HTR-8/SVneo (cell line): ENCODE measurements around the gene CMIP.

Source experiments
- DNase-seq: peaks from one replicate; pipeline ENCODE4 v3.0.0; 2011; ENCODE audit warnings: low spot score, mixed read lengths; ENCODE audit not compliant: insufficient read length
- FAIRE-seq: peaks from 2 replicates; lab custom pipeline; 2011; peaks lifted over from hg19 to GRCh38; lab: Jason Lieb, UNC

The CMIP gene

GRCh38 chr16:81544700-81545271 is 100.2 kb downstream of the CMIP start:
- FAIRE-seq (peak; percentile 68), DNase-seq (no peak)

- no peak for DNase-seq
- FAIRE-seq = no peak
Measured at GRCh38 chr16:81545470-81546250, 101.1 kb downstream of the CMIP start.

GRCh38 chr16:81546781-81547180 is 102.2 kb downstream of the CMIP start:
- DNase-seq (no peak), FAIRE-seq (no peak)

- no peak for DNase-seq
- FAIRE-seq = no peak
Measured at GRCh38 chr16:81547194-81547938, 102.8 kb downstream of the CMIP start.

- DNase-seq (no peak), FAIRE-seq (no peak)
Measured at GRCh38 chr16:81547939-81548216, 103.3 kb downstream of the CMIP start.

- no peak for FAIRE-seq
Measured at GRCh38 chr16:81548551-81548875, 103.9 kb downstream of the CMIP start.

GRCh38 chr16:81548876-81549546 is 104.4 kb downstream of the CMIP start:
- DNase-seq (no peak), FAIRE-seq (no peak)

More at GRCh38 chr16:81548551-81548875, 103.9 kb downstream of the CMIP start:
- no peak for DNase-seq

GRCh38 chr16:81549547-81550431 is 105.2 kb downstream of the CMIP start:
- no peak for DNase-seq
- peak; percentile 48 for FAIRE-seq

- DNase-seq = no peak
- no peak for FAIRE-seq
Measured at GRCh38 chr16:81550432-81550808, 105.8 kb downstream of the CMIP start.

GRCh38 chr16:81551151-81551808 is 106.7 kb downstream of the CMIP start:
- DNase-seq = peak; percentile 59
- no peak for FAIRE-seq

GRCh38 chr16:81551821-81552304 is 107.3 kb downstream of the CMIP start:
- DNase-seq = no peak

GRCh38 chr16:81552743-81553079 is 108.1 kb downstream of the CMIP start:
- no peak for FAIRE-seq

More at GRCh38 chr16:81551821-81552304, 107.3 kb downstream of the CMIP start:
- no peak for FAIRE-seq

GRCh38 chr16:81553080-81553813 is 108.6 kb downstream of the CMIP start:
- DNase-seq (no peak), FAIRE-seq (no peak)

More at GRCh38 chr16:81552743-81553079, 108.1 kb downstream of the CMIP start:
- no peak for DNase-seq

GRCh38 chr16:81553814-81554675 is 109.4 kb downstream of the CMIP start:
- DNase-seq (no peak), FAIRE-seq (no peak)

- FAIRE-seq (no peak), DNase-seq (no peak)
Measured at GRCh38 chr16:81554979-81555378, 110.4 kb downstream of the CMIP start.

GRCh38 chr16:81555660-81556059 is 111.1 kb downstream of the CMIP start:
- FAIRE-seq (no peak), DNase-seq (no peak)

- DNase-seq (no peak), FAIRE-seq (no peak)
Measured at GRCh38 chr16:81556715-81557284, 112.2 kb downstream of the CMIP start.

- DNase-seq (no peak), FAIRE-seq (no peak)
Measured at GRCh38 chr16:81558077-81558443, 113.5 kb downstream of the CMIP start.
